B cell (primary cell): ENCODE results near the gene SSH3. TPM values are rescaled to one million over a fixed set of nuclear protein-coding genes. Genes with fewer than 3 reads are reported as not detected.

ENCODE experiments used
- ATAC-seq: fragments of 200-7000 bp; cut with Tn5 transposase; one replicate; pipeline ENCODE4 v1.10.0; 2021; ENCODE audit warnings: low read depth, mild to moderate bottlenecking, moderate number of reproducible peaks, moderate library complexity
- CTCF ChIA-PET: fragments of 350-600 bp; sonication (Branson Sonifier 250); formaldehyde crosslinking; loops from one replicate; lab custom pipeline; 2021; ENCODE audit warnings: antibody characterized with exemption, inconsistent platforms; lab: Charles Lee
- POLR2A ChIA-PET: fragments of 350-600 bp; sonication (Branson Sonifier 250); formaldehyde crosslinking; loops from one replicate; lab custom pipeline; 2021; ENCODE audit warnings: antibody characterized with exemption; lab: Charles Lee
- DNase-seq: peaks from one replicate; pipeline ENCODE4 v3.0.0; 2013
- H2AFZ ChIP-seq: 2 replicates; pipeline ENCODE4 v1.6.1; 2012; ENCODE audit warnings: mild to moderate bottlenecking, low read depth, low read length; ENCODE audit not compliant: insufficient read depth, poor library complexity, severe bottlenecking
- H3K27ac ChIP-seq, 2 donors: 1 replicate in 1 of 2; 2 replicates in 1 of 2; pipeline ENCODE4 v1.5.1; 2012 to 2013; ENCODE audit warnings: low read length in 2 of 2, mild to moderate bottlenecking in 2 of 2, moderate library complexity in 1 of 2
- H3K27me3 ChIP-seq, 4 experiments: fragments of 200-600 bp in 1 of 4; sonication (generic) in 1 of 4; replicated peaks in 1 of 4; 1 replicate in 2 of 4; 2 replicates in 2 of 4; pipeline versions ENCODE4 v1.6.1 to v1.7.0; 2013 to 2016; ENCODE audit warnings: low read length in 3 of 4, mild to moderate bottlenecking in 2 of 4, mixed read lengths in 1 of 4, moderate library complexity in 1 of 4; ENCODE audit not compliant: insufficient read depth in 4 of 4, control insufficient read depth in 3 of 4; ENCODE audit errors: control extremely low read depth in 1 of 4
- H3K36me3 ChIP-seq, 2 experiments: replicated peaks in 1 of 2; 1 replicate in 1 of 2; 2 replicates in 1 of 2; pipeline versions ENCODE4 v1.6.1 to v1.7.1; 2013; ENCODE audit warnings: low read length in 1 of 2; ENCODE audit not compliant: insufficient read depth in 2 of 2, control insufficient read depth in 1 of 2; ENCODE audit errors: control extremely low read depth in 1 of 2, extremely low read depth in 1 of 2
- H3K4me1 ChIP-seq, 2 donors: fragments of 200-600 bp in 1 of 2; sonication (generic) in 1 of 2; 1 replicate in 1 of 2; 2 replicates in 1 of 2; pipeline versions ENCODE4 v1.5.1 to v1.6.1; 2013 to 2017; ENCODE audit warnings: low read length in 2 of 2; ENCODE audit not compliant: control insufficient read depth in 2 of 2, insufficient read depth in 2 of 2
- H3K4me2 ChIP-seq: replicated peaks from 2 replicates; pipeline ENCODE3; 2012; ENCODE audit warnings: mild to moderate bottlenecking, low read depth, low read length; ENCODE audit not compliant: poor library complexity, severe bottlenecking
- H3K4me3 ChIP-seq, 5 experiments: fragments of 200-600 bp in 1 of 5; sonication (generic) in 1 of 5; 1 replicate in 3 of 5; 2 replicates in 2 of 5; pipeline versions ENCODE4 v1.5.1 to v1.7.0; 2011 to 2016; ENCODE audit warnings: low read length in 4 of 5, mild to moderate bottlenecking in 4 of 5, low read depth in 2 of 5, control low read depth in 1 of 5, moderate library complexity in 1 of 5; ENCODE audit not compliant: insufficient read depth in 1 of 5; ENCODE audit errors: control extremely low read depth in 1 of 5, extremely low read depth in 1 of 5
- H3K79me2 ChIP-seq: fragments of 200-600 bp; sonication (generic); one replicate; pipeline ENCODE4 v1.6.0; 2016; ENCODE audit warnings: low read length; ENCODE audit not compliant: control insufficient read depth, insufficient read depth
- H3K9ac ChIP-seq: fragments of 200-600 bp; sonication (generic); 2 replicates; pipeline ENCODE4 v1.6.1; 2017; ENCODE audit warnings: mild to moderate bottlenecking, low read length, moderate library complexity
- H3K9me3 ChIP-seq, 3 donors: one replicate each; pipeline versions ENCODE4 v1.6.1 to v1.7.1; 2013; ENCODE audit warnings: low read length in 2 of 3; ENCODE audit not compliant: control insufficient read depth in 2 of 3, insufficient read depth in 1 of 3; ENCODE audit errors: control extremely low read depth in 1 of 3
- H4K20me1 ChIP-seq: 2 replicates; pipeline ENCODE4 v1.6.0; 2012; ENCODE audit warnings: mild to moderate bottlenecking, low read length; ENCODE audit not compliant: insufficient read depth, control insufficient read depth, poor library complexity, severe bottlenecking
- H3K27ac Mint-ChIP-seq: one replicate; pipeline ENCODE4 v1.8.0; 2021; ENCODE audit warnings: mixed read lengths
- H3K27me3 Mint-ChIP-seq: one replicate; pipeline ENCODE4 v1.8.0; 2021; ENCODE audit warnings: mixed read lengths
- H3K4me1 Mint-ChIP-seq: one replicate; pipeline ENCODE4 v1.8.0; 2021; ENCODE audit warnings: mixed read lengths
- H3K4me3 Mint-ChIP-seq: one replicate; pipeline ENCODE4 v1.8.0; 2021; ENCODE audit warnings: mixed read lengths
- H3K9me3 Mint-ChIP-seq: one replicate; pipeline ENCODE4 v1.8.0; 2022; ENCODE audit warnings: mixed read lengths; ENCODE audit not compliant: insufficient read depth
- CTCF ChIP-seq: fragments of 200-600 bp; IDR thresholded peaks from one replicate; pipeline ENCODE4 v1.8.0; 2022; ENCODE audit warnings: antibody characterized with exemption, mild to moderate bottlenecking
- EZH2 ChIP-seq: IDR thresholded peaks from 2 replicates; pipeline ENCODE4 v1.6.1; 2012; ENCODE audit warnings: borderline replicate concordance, low read depth, mild to moderate bottlenecking, moderate library complexity, low read length; ENCODE audit not compliant: insufficient read depth, poor library complexity, severe bottlenecking
- WGBS: methylation state at CpG from one replicate; pipeline ENCODE4 v1.1.5; 2013; ENCODE audit warnings: missing lambda C conversion rate; ENCODE audit not compliant: insufficient coverage; 5-methylcytosine and 5-hydroxymethylcytosine counted together
- intact Hi-C: fragments of 100-400 bp; cut with micrococcal nuclease; formaldehyde crosslinking; loops from one replicate; pipeline ENCODE4 v1.10.0; 2022
- polyA plus RNA-seq: library from polyadenylated mRNA; depleted of rRNA; stranded (reverse); fragments of >200 nt; gene quantifications from 2 replicates; pipeline ENCODE4 v1.2.3, GENCODE V29; 2012
- total RNA-seq, 2 donors: library from RNA; stranded (reverse); fragments of 120-200 nt in 1 of 2; gene quantifications; 1 replicate in 1 of 2; 2 replicates in 1 of 2; pipeline versions ENCODE4 v1.2.3 to v1.2.4, GENCODE V29; 2013 to 2022

Gene SSH3
- total and polyA plus RNA-seq, 2 donors (not counting 1 experiment from before 2014, with no cell fraction given), result 4.0 to 7.2 TPM

- Histone ChIP-seq H3K4me2 (peak overlapping the region; percentile 92), H4K20me1 (peaks cover 75% of the 10 kb centered on the region), H3K9me3 (no peaks in the 10 kb centered on the region), H3K9ac (peak overlapping the region; percentile 54), H2AFZ (peak overlapping the region; percentile 46), H3K27ac (peak overlapping the region; percentile 82), H3K36me3 (peaks cover 0 to 79% of the 10 kb centered on the region in 2 experiments), H3K27me3 (no peaks in the 10 kb centered on the region), H3K4me1 (peaks cover 82 to 86% of the 10 kb centered on the region in 2 donors), H3K4me3 (peak overlapping the region; percentile 35 to 59 (median 50)), H3K79me2 (peaks cover 100% of the 10 kb centered on the region)
- ChIA-PET POLR2A (interaction anchor here (0.5 to 3.5 kb wide), 15 partner anchors 9 to 197 kb away, joined by 3 to 70 read pairs (median 4); partner anchors contain the start of genes ANKRD13D, CLCF1, GRK2 and POLD4), CTCF (interaction anchor here (0.8 to 5.5 kb wide), 13 partner anchors 9 to 114 kb away, joined by 3 to 46 read pairs (median 4); partner anchors contain the start of genes ANKRD13D and GRK2)
- peak overlapping the region; percentile 95 for H3K27ac Mint-ChIP-seq
- WGBS, result 0% methylated on average over 24 of the region's 24 CpGs
- no peak for TF ChIP-seq EZH2
- no peak for TF ChIP-seq CTCF
- intact Hi-C loops, result loop anchor here (1.0 to 2.0 kb wide), 5 partner anchors 9 to 205 kb away; partner anchors contain the start of gene AIP
- peak; percentile 95 for ATAC-seq
- H3K4me3 Mint-ChIP-seq, result peak overlapping the region; percentile 84
- H3K9me3 Mint-ChIP-seq, result no peaks in the 10 kb centered on the region
- peak; percentile 96 for DNase-seq
- H3K4me1 Mint-ChIP-seq, result peaks cover 76% of the 10 kb centered on the region
- H3K27me3 Mint-ChIP-seq, result no peaks in the 10 kb centered on the region
Measured at GRCh38 chr11:67277231-67277961, 25.9 kb upstream of the SSH3 start.
